Measurements from ENCODE around the gene KBTBD13.
"Not testable (repeated sequence)": the region's sequence is repeated elsewhere in the genome, so short reads cannot be mapped to it uniquely, and the experiment has no call there.

Gene KBTBD13

DNA sequence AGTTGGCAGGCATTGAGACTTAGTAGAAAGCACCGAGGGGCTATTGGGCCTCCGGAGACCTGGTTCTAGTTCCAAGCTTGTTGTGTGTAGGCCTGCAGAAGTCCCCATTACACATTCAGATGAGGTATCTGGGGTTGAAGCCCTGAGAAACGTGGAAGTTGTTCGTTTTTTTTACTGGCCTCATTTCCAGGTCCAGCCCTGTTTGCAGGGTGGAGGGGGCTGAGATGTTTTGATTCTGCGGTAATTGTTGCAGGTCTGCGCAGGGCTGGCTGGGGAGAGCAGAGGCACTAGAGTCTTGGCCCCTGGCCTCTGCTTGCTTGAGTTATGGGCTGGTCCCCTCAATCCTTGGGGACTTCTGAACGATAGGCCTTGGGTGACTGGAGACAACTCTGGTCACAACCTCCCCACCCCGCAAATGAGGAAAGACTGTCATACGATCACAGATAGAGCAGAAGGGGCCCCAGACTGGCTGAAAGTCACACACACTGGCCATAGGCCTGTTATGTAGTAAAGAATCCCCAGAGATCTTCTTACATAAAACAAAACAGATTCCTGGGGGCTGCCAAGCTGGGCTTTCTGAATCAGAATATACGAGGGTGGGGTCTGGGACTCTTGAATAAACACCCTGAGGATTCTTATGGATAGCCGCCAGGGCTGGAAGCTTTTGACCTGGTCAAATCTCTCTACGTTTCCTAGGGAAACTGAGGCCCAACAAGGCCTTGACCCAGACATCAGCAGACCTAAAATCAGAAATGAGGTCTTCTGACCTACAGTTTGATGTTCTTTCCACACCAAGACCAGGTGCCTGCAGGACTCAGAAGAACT is 15.6 kb downstream of the KBTBD13 start:
- DNase-seq, result no peak

DNA sequence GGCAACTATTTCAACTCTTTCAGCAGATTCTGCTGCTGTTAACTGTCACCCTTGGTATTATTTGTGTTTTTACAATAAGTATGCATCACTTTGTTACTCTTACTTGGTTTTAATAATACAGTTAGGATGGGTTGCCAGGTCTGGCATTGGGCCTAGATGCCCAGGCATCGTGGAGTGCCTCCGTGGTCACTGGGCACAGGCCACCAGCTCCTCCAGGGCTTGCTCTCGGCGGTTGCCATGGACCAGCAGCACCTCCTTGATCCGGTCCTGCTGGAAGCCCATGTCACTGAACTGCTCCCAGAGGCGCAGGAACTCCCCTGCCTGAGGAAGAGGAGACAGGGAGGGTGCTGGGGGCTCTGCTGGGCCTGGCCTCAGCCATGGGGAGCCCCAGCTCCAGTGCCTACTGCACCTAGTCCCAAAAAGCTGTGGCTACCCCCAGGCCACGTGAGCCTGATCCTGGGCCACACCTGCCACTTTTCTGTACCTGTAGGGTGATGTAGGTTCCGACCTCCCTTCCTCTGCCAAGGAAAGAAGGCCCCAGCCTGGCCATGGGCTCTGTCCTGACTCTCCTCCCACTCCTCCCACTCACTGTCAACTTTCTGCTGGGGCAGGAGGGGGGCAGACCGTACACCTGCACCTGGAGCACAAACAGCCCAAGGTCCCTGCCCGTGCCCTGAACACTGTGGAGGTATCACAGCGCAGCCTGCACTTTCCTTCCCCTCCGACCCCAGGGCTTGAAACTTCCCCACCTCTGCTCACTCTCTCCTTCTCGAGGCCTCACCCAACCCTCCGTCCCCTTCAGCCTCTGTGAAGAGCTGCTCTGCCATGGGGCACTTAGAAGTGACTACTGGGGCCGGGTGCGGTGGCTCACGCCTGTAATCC is 16.6 kb downstream of the KBTBD13 start:
- no peak for DNase-seq

DNA sequence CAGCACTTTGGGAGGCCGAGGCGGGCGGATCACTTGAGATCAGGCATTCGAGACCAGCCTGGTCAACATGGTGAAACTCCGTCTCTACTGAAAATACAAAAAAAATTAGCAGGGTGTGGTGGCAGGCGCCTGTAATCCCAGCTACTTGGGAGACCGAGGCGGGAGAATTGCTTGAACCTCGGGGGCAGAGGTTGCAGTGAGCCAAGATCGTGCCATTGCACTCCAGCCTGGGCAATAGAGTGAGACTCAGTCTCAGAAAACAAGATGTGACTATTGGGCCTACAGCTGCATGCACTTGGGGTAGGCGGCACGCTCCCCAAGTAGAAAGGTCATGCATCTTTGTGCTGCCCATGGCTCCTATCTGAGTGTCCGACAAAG is 17.2 kb downstream of the KBTBD13 start:
- not testable (repeated sequence) for DNase-seq

DNA sequence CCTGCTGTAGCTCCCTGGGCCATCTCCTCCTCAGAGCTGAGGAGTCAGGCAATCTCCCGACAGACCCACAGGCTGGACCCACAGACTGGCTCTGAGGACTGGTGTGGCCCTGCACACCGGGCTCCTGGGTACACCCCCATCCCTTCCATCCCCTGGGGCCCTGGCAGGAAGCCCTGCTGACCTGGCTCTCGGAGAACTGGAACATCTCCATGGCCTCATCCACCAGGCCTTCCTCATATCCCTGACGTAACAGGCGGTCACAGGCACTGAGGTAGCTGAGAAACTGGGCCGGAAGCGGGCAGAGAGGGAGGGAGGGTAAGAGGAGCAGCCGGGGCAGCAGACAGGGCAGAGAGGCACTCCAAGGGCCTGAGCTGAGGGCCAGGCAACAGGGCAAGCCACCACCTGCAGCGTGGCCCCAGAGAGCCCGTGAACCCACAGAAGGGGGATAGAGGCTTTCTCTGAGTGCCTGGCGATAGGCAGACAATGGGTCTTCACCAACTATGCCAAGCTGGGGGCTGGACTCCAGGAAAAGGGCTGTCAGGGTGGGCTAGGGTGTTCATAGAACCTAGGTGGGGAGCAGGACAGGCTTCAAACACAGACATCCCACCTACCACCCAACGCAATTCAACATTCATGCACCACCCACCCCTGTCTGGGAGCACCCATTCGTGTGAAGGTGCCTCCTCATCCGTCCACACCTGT is 17.9 kb downstream of the KBTBD13 start:
- no peak for DNase-seq

DNA sequence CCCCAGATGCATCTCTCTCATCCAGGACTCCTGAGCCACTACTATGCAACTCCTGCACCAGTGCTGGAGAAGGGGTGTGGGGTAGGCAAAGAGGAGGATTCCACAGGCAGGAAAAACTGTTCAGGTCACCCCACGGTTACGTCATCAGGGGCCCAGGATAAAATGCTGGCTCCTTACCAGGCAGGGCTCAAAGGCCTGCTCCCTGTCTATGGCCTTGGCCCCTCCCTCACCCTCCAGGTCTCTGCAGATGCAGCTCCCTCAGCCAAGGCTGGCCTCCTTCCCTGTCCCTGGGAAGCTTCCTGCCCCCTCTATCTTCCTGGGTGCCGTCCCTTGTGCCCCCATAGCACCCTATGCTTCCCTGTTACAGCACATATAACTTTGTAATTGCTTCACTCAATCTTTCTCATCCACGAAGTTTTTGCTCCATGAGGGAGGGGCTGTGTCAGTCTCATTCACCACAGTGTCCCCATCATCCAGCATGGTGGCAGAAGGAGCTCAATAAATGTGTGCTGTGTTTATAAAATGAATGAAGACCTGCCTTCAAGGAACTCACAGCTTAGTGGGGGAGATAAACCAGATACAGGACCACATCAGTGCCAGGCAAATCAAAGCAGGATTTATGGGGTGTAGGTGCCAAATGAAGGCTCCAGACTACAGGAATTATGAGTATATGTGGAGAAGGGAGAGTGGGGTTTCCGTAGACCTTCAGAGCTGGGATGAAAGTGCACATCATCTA is 18.6 kb downstream of the KBTBD13 start:
- no peak for DNase-seq

DNA sequence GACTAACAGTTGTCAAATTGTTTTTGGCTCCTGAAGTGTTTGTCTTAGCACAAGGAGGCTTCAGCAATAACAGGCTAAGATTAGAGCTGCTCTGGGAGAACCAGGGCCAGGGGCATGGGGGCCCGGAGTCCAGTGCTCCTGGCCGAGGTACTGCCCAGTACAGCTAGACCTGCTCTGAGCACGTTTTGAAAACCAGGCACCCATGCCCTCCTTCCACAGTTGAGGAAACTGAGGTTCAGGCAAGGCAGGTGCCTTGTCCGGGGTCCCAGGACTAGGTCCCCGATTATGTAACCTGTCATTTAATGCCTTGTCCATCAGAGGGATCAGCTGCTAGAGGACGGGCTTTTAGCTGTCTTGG is 19.2 kb downstream of the KBTBD13 start:
- no peak for DNase-seq

DNA sequence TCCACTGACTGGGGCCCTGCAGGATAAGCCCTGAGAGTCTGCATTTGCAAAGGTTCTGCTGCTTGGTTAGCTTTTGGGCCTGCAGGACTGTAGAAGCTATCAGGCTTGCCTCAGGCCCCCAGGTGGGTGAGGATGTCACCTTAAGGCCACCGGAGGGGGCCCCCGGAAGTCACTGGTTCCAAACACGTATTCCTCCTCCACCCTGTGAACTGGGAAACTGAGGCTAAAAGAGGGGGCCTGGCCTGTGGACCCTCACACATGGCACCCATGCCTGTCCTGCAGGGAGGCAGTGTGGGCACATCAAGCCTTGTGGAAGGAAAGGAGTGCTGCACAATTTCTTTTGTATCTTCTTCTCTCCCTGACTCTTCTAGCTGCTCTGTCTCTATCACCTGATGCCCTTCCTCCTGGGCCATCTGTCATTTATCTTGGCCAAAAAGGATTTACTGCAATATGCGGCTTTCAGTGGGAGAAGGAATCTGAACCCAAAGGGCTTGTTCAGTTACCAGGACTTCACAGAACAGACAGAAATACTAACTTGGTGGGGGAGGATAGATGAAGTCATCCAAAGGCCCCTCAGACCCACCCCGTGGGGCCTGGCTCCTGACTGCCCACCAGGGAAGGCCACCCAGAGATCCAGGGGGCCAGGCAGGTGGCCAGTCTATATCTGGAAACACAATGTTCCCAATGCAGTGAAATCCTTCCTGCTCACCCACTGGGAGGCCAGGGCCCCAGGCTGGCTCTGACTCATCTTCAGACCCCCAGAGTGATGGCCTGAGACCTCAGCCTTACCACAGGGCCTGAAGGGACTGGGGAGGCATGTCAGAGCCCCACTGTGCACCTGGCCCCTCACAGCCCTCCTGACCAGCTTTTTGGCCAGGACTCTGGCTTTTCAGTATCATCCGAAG is 20.2 kb downstream of the KBTBD13 start:
- peak; percentile 69 for DNase-seq

DNA sequence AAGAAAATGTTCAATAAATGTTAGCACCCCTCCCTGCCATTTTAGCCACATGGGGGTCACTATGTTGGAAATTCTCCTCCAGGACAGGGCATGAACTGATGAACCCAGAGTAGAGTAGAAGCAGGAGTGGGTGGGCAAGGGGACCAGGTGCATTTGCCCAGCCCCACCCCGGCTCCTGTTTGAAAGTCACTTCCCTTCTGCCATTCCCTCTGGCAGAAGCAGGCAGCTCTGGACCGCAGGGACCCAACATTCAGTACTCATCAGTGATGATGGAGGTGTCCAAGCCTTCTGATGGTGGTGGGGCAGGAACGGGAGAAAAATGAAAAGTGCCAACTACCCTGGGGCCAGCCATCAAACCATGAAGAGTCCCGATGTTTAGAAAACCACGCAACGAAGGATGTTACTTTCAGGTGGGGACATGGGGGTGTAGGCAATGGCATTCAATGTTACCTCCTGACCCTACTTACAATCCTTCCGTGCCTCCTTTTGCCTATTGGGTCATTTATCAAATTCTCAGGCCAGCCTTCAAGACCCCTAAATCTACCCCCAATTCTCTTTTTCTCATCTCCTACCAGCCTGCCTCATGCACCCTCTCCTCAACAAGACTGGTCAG is 21.2 kb downstream of the KBTBD13 start:
- DNase-seq, result no peak

DNA sequence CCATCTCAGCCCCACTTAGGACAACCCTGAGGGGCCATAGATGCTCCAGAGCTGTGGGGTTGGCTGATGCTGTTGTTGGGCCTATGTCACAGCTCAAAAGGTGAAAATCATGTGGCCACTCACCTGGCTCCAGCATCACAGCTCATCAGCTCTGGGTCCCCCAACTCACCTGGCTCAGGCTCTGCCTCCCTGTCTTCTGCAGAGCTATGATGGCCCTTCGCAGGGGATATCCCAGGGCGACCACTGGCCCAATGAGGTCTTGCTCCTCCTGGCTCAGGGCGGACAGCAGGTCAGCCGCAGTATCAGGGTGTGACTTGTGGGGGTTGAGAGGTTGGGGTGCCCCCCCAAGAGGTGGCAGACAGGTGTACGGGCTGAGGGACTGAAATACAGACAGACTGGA is 22.8 kb downstream of the KBTBD13 start:
- no peak for DNase-seq

DNA sequence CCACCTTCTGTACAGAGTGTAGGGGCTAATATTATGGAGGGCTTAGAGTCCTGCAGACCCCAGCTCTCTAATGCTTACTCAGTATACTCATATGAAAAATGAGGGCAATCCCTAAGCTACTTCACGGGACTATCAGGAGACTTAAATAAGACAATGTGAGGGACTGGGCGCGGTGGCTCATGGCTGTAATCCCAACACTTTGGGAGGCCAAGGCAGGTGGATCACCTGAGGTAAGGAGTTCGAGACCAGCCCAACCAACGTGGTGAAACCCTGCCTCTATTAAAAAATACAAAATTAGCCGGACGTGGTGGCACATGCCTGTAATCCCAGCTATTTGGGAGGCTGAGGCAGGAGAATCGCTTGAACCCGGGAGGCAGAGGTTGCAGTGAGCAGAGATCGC is 23.3 kb downstream of the KBTBD13 start:
- not testable (repeated sequence) for DNase-seq

DNA sequence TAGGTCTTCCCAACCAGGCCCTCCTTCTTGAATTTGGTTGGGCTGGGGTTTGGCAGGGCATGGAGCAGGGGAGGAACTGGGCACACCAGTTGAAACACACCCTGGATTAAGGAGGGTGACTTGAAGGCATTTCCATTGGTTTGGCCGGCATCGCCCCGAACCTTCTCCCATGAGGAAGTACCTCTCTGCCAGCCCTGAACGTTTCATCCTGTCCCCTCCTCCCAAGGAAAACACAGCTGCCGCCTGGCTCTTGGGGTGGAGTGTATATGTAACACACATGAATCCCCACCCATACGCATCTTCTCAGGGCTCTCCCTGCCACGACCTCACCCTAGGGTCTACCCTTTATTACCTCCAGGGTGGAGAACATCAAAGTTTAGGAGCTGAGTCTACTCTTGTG is 23.9 kb downstream of the KBTBD13 start:
- no peak for DNase-seq

DNA sequence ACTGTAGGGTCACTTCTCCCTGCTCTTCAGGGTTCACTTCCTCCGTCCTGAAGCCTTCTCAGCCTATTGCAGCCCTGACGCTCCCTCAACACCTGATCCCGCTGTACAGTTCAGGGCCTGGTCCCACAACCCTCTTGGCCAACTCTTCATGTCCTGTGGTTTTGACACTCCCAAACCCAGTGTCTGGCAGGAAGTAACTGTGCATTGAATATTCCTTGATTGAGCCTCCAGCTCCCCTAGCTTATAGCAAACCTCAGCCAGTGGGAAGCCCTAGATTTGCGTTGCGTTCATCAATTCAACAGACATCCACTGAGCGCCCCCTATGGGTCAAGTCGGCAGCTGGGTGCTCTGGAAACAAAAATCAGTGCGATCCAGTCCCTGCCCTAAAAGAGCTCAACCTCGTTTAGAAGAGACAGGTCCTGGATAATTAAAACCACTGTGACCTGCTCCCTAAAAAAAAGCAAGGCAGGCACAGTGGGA is 24.9 kb downstream of the KBTBD13 start:
- peak; percentile 73 for DNase-seq

DNA sequence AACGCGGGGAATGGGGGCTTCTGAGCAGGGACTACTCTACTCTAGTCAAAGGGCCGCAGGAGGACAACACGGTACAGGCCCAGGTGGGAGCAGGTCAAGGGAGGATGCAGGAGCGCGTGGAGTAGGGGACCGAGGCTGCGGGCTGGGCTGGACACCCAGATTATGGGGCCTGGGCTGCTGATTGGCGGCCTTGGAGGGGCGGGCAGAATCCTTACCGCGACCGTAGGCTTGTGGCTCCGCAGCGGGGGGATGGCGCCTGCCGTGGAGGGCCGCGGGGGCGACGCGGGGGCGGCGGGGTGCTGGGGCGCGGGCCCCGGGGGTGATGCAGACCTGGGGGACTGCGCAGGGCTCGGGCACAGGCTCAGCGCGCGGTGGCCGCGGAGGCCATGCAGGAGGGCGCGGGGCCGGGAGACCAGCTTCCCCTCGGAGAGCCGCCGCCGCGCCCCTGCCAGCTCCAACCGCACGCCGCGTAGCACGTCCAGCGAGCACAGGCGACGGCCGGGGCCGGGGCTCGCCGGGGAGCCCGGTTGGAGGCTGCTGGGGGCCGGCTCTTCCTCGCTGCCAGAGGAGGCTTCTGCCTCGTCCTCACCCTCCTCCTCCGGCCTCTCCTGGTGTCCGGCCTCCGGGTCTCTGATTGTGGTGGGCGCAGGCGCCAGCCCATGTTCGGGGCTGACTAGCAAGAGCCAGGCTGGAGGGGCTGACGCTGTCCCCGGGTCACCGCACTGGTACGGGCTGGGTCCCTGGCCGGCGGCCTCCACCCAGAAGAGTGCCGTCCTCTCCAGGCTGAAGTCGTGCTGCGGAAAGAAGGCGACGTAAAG is 25.6 kb downstream of the KBTBD13 start:
- DNase-seq, result no peak

DNA sequence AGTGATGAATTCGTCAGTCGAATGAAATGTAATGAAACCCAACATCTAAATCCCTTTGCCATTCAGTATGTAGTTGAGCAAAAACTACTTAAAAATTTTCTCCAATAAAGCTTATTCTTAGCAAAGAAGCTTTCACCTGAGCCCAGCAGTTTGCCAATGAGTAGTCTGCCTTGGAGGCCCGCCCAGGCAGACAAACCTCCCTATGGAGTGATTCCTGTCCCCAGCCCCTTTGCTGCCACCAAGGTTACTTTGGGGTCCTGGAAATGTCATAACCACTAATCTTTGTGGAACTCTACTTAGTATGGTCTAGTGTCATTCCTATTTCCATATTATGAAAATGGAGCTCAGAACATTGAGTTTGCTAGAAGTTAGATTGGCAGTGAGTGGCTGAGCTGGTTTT is 26.4 kb downstream of the KBTBD13 start:
- no peak for DNase-seq

DNA sequence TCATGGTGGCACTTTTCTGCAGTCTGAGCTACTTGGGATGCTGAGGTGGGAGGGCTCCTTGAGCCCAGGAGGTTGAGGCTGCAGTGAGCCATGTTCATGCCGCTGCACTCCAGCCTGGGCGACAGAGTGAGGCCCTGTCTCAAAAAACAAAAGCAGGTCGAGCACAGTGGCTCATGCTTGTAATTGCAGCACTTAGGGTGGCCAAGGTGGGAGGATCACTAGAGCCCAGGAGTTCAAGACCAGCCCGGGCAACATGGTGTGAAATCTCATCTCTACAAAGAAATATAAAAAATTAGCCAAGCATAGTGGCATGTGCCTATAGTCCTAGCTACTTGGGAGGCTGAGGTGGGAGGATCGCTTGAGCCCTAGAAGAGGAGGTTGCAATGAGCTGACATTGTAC is 28.5 kb downstream of the KBTBD13 start:
- no peak for DNase-seq

DNA sequence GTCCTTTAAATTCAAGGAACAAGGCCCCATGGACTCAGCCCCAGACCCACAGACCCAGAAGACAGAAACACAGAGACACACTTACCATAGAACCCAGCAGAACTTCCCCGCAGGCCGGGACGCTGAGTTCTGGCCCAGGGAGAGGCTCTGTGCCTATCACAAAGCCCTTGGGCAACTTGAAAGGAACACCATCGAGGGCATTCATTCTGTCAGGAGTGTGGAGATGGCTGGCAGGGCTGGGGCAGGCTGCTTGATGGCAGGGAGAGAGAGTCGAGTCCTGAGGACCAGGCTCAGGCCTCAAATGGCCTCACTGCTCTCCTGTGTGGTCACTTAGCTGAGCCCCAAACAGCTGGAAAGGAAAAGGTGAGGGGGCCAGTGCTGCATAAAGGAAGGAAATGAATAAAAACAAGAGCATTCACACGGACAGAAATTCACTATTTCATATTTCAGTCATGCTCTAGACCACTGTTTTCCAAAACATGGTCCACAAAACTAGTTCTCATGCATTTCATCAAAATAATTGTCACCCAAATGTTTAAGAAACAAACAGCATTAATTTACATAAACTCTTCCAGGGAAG is 29.6 kb downstream of the KBTBD13 start:
- DNase-seq, result no peak

DNA sequence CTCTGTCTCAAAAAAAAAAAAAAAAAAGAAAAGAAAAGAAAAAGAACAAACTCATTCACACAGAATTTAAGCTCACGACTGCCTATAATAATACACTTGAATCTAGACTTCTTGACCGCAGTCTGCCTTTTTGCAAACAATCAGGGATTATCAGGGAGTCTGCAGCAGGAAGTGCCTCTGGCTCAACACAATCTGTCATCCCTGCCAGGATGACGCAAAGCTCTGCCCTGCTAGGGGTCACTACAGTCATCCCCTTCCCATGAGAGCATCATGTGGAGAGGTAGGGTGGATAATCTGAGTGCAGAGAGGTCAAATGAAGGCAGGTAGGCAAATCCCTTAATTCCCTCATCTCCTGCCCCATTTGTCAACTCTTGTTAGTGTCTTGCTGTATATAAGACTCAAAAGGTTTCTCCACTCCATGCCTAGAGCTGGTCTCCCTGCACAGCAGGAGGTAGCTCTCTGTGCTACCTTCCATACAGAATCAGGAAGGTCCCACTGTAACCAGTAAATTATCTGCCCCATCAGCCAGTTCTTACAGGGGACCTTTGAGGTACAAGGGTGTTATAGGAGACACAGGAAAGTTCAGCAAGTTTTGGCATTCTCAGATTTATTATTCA is 34.2 kb downstream of the KBTBD13 start:
- DNase-seq, result peak; percentile 97

DNA sequence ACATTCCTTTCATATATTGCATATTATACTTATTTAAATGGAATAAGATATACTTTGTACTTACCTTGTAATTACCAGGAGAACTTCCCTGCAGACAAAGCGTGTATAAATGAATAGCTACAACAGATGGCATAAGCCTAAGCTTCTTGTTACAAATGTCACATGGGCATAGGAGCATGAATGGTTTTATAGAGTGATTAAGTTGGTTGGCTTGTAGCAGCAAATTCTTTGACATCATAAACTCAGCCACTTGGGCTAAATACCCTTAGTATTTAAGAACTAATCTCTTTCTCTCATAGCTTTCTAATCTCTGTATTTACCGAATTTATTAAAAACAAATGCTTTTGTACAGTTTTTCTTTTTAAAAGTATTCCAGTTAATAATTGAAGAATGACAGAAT is 38.5 kb downstream of the KBTBD13 start, which contains the start of gene UBAP1L:
UBAP1L (minus strand) TSS at position 115 of the 400 bp plus-strand sequence. CDS start 8,985 bp downstream, outside the sequence.
- DNase-seq, result peak; percentile 94

DNA sequence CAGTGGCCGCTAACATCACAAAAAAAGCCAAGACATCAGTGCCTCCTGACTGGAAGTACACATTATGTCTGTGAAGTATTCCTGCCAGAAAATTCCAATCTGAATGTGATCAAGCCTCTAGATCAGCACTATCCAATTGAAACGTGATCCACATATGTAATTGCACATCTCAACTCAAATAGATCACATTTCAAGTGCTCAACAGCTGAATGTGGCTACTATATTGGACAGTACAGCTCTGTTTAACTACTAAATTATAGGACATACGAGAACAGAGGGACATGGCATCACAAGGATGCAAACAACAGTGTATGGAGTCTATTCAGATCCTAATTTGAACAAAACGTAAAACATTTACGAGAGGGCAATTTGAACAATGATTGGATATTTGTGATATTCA is 39.0 kb downstream of the KBTBD13 start:
- peak; percentile 73 for DNase-seq
